ENCODE results near the gene DSTN.

Gene DSTN

GRCh38 chr20:17636523-17637412 is 66.9 kb downstream of the DSTN start:
- no peak overlapping the region for H3K4me3 ChIP-seq (ENCODE audit: low read depth, low read length)
- TF ChIP-seq CTCF (IDR thresholded peaks at IDR 0.05; ENCODE audit: control insufficient read depth, extremely low read depth, insufficient read depth): no peak

GRCh38 chr20:17637413-17637780 is 67.5 kb downstream of the DSTN start:
- no peak overlapping the region for H3K4me3 ChIP-seq (ENCODE audit: low read depth, low read length)
- DNase-seq (ENCODE audit: low read depth): no peak
- TF ChIP-seq CTCF (IDR thresholded peaks at IDR 0.05; ENCODE audit: control insufficient read depth, extremely low read depth, insufficient read depth): no peak

More at GRCh38 chr20:17636523-17637412, 66.9 kb downstream of the DSTN start:
- DNase-seq (ENCODE audit: low read depth): no peak

- no peak for DNase-seq (ENCODE audit: low read depth)
- no peak for TF ChIP-seq CTCF (IDR thresholded peaks at IDR 0.05; ENCODE audit: control insufficient read depth, extremely low read depth, insufficient read depth)
- H3K4me3 ChIP-seq (ENCODE audit: low read depth, low read length): no peak overlapping the region
Measured at GRCh38 chr20:17637985-17638640, 68.2 kb downstream of the DSTN start.

GRCh38 chr20:17638835-17639407 is 69.0 kb downstream of the DSTN start:
- no peak for TF ChIP-seq CTCF (IDR thresholded peaks at IDR 0.05; ENCODE audit: control insufficient read depth, extremely low read depth, insufficient read depth)
- H3K4me3 ChIP-seq (ENCODE audit: low read depth, low read length): no peak overlapping the region
- no peak for DNase-seq (ENCODE audit: low read depth)

- TF ChIP-seq CTCF (IDR thresholded peaks at IDR 0.05; ENCODE audit: control insufficient read depth, extremely low read depth, insufficient read depth): no peak
- no peak for DNase-seq (ENCODE audit: low read depth)
- H3K4me3 ChIP-seq (ENCODE audit: low read depth, low read length): no peak overlapping the region
Measured at GRCh38 chr20:17640146-17640874, 70.4 kb downstream of the DSTN start.

GRCh38 chr20:17640875-17641378 is 71.1 kb downstream of the DSTN start:
- no peak for DNase-seq (ENCODE audit: low read depth)
- H3K4me3 ChIP-seq (ENCODE audit: low read depth, low read length): no peak overlapping the region
- TF ChIP-seq CTCF (IDR thresholded peaks at IDR 0.05; ENCODE audit: control insufficient read depth, extremely low read depth, insufficient read depth): no peak
